DND-41 (cell line): ENCODE data around the gene CD300LG.

ENCODE experiments used
- ATAC-seq: fragments of 200-7000 bp; cut with Tn5 transposase; 3 replicates; pipeline ENCODE4 v1.9.1; 2021; ENCODE audit warnings: low read depth; ENCODE audit not compliant: insufficient read depth
- DNase-seq: peaks from one replicate; pipeline ENCODE4 v3.0.0-alpha.2; 2020
- H2AFZ ChIP-seq: 2 replicates; pipeline ENCODE4 v1.6.0; 2012; ENCODE audit warnings: low read depth, low read length
- H3K27ac ChIP-seq: 2 replicates; pipeline ENCODE4 v1.5.1; 2012; ENCODE audit warnings: low read length, inconsistent platforms
- H3K27me3 ChIP-seq: fragments of 200-600 bp; sonication (generic); 2 replicates; pipeline ENCODE4 v1.6.0; 2012; ENCODE audit warnings: low read length, mild to moderate bottlenecking, inconsistent platforms; ENCODE audit not compliant: insufficient read depth, poor library complexity
- H3K36me3 ChIP-seq: 2 replicates; pipeline ENCODE4 v1.5.1; 2012; ENCODE audit warnings: low read length, inconsistent platforms; ENCODE audit not compliant: insufficient read depth
- H3K4me1 ChIP-seq: 2 replicates; pipeline ENCODE4 v1.5.1; 2012; ENCODE audit warnings: mild to moderate bottlenecking, low read length; ENCODE audit not compliant: insufficient read depth
- H3K4me2 ChIP-seq: 2 replicates; pipeline ENCODE4 v1.6.0; 2012; ENCODE audit warnings: mild to moderate bottlenecking, moderate library complexity, low read length, inconsistent platforms; ENCODE audit not compliant: insufficient read depth
- H3K4me3 ChIP-seq, 2 experiments: fragments of 200-600 bp in 1 of 2; shearing (Covaris generic) in 1 of 2; 2 replicates each; pipeline ENCODE4 v1.5.1; 2012 to 2016; ENCODE audit warnings: inconsistent platforms in 2 of 2, low read length in 2 of 2, mild to moderate bottlenecking in 2 of 2, low read depth in 1 of 2, moderate library complexity in 1 of 2
- H3K79me2 ChIP-seq: 2 replicates; pipeline ENCODE4 v1.6.0; 2012; ENCODE audit warnings: low read length, inconsistent platforms; ENCODE audit not compliant: insufficient read depth
- H3K9ac ChIP-seq: 2 replicates; pipeline ENCODE4 v1.6.0; 2012; ENCODE audit warnings: low read depth, mild to moderate bottlenecking, inconsistent platforms, low read length, moderate library complexity
- H3K9me3 ChIP-seq: 2 replicates; pipeline ENCODE4 v1.5.1; 2012; ENCODE audit warnings: low read length, moderate library complexity, mild to moderate bottlenecking, inconsistent platforms; ENCODE audit not compliant: insufficient read depth, severe bottlenecking
- H4K20me1 ChIP-seq: 2 replicates; pipeline ENCODE4 v1.6.0; 2012; ENCODE audit warnings: low read length; ENCODE audit not compliant: insufficient read depth
- EZH2 ChIP-seq: IDR thresholded peaks from 3 replicates; pipeline ENCODE4 v1.6.1; 2012; ENCODE audit warnings: borderline replicate concordance, low read depth, mild to moderate bottlenecking, moderate library complexity, low read length, inconsistent platforms; ENCODE audit not compliant: severe bottlenecking
- TF ChIP-seq, protein P1 (sequence below): IDR thresholded peaks from 2 replicates; pipeline ENCODE4 v1.5.1; 2012; ENCODE audit warnings: borderline replicate concordance, low read length, moderate library complexity, mild to moderate bottlenecking; ENCODE audit not compliant: poor library complexity, severe bottlenecking; ENCODE audit errors: extremely low read depth

The CD300LG gene

DNA sequence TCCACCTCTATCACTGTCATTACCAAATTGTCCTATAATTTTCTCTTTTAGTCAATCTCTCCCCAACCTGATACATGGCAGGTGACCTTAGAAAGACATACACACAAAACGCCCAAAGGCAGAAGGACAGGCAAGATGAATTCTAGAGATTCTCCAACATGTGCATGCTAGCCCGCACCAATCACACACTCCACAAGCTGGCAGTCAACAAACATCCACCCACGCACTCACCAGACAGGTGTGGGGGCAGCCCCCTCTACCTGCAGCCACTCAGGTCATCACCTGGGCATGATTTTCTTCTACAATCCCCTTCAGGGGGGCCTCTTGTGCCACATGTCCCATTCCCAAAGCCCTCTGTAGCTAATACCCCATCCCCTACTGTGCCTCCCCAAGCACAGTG lies 50.9 kb downstream of the CD300LG start:
- Histone ChIP-seq H3K79me2 (no peaks in the 10 kb centered on the region), H3K4me3 (no peak overlapping the region), H3K9me3 (no peaks in the 10 kb centered on the region), H3K4me1 (no peaks in the 10 kb centered on the region), H3K27ac (no peak overlapping the region), H3K27me3 (peaks cover 30% of the 10 kb centered on the region), H2AFZ (no peak overlapping the region), H3K9ac (no peak overlapping the region), H3K36me3 (no peaks in the 10 kb centered on the region), H4K20me1 (0 out of 2 replicates have a peak, but pooled peaks cover 11% of the 10 kb centered on the region), H3K4me2 (no peak overlapping the region)
- ATAC-seq (no peak), DNase-seq (no peak)
- TF ChIP-seq, protein P1, sequence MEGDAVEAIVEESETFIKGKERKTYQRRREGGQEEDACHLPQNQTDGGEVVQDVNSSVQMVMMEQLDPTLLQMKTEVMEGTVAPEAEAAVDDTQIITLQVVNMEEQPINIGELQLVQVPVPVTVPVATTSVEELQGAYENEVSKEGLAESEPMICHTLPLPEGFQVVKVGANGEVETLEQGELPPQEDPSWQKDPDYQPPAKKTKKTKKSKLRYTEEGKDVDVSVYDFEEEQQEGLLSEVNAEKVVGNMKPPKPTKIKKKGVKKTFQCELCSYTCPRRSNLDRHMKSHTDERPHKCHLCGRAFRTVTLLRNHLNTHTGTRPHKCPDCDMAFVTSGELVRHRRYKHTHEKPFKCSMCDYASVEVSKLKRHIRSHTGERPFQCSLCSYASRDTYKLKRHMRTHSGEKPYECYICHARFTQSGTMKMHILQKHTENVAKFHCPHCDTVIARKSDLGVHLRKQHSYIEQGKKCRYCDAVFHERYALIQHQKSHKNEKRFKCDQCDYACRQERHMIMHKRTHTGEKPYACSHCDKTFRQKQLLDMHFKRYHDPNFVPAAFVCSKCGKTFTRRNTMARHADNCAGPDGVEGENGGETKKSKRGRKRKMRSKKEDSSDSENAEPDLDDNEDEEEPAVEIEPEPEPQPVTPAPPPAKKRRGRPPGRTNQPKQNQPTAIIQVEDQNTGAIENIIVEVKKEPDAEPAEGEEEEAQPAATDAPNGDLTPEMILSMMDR: no peak
- TF ChIP-seq EZH2: no peak

DNA sequence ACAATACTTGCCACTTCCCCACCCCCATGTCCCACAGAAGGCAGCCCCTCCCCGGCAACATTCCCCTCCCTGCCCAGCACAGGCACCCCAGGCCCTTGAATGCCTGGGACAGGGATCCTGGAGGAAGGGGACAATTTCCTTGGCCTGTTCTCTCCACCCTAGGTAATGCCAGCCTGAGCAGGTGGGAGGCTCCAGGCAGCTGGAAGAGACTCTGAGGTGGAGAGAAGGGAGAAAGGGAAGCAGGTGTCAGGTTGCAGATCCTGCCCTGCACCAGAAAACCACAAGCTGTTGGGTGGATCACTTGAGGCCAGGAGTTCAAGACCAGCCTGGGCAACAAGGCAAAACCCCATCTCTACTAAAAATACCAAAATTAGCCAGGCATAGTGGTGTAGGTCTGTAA lies 51.5 kb downstream of the CD300LG start:
- no peak overlapping the region for H3K4me2 ChIP-seq
- no peak overlapping the region for H2AFZ ChIP-seq
- no peak for TF ChIP-seq EZH2
- TF ChIP-seq, protein P1: no peak
- ATAC-seq (no peak), DNase-seq (no peak)
- H3K4me3 ChIP-seq: no peak overlapping the region
- H3K9me3 ChIP-seq: no peaks in the 10 kb centered on the region
- no peak overlapping the region for H3K27ac ChIP-seq
- H3K9ac ChIP-seq: no peak overlapping the region
- no peaks in the 10 kb centered on the region for H3K4me1 ChIP-seq
- H3K36me3 ChIP-seq: no peaks in the 10 kb centered on the region
- peaks cover 30% of the 10 kb centered on the region for H3K27me3 ChIP-seq
- H4K20me1 ChIP-seq: 0 out of 2 replicates have a peak, but pooled peaks cover 11% of the 10 kb centered on the region
- H3K79me2 ChIP-seq: no peaks in the 10 kb centered on the region

DNA sequence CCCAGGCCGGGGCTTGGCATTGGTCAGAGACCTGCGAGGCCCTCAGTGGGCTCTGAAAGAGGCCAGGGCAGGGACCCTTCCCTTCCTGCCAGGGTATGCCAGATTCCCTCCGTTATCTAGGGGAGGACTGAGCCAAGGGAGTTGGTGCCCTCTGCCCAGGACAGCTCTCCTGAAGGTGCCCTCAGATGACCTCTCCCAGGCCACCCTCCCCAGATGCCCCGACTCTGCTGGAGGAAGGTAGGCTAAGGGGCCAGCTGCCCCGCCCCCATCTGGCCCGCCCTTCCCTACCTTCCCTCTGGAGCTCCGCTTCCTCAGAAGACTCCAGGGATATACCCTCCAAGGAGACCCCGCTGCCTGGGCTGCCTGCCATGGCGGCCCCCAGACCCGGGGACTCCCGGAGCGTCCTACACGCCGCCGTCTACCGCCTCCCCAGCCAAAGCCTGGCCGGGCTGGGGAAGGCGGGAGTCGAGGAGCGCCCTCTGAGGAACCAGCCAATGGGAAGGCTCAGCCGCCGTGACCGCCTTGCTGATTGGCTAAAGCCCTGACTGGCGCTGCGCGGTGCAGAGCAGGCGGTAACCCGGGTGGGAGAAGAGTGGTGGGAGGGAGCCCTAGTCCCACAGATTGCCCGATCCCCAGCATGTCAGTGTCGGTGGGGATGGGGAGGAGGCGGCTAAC lies 53.3 kb downstream of the CD300LG start:
- no peak overlapping the region for H3K4me2 ChIP-seq
- no peaks in the 10 kb centered on the region for H3K9me3 ChIP-seq
- H2AFZ ChIP-seq: no peak overlapping the region
- H3K27ac ChIP-seq: no peak overlapping the region
- H3K9ac ChIP-seq: no peak overlapping the region
- H3K4me1 ChIP-seq: no peaks in the 10 kb centered on the region
- DNase-seq (no peak), ATAC-seq (no peak)
- peaks cover 36% of the 10 kb centered on the region for H3K27me3 ChIP-seq
- no peaks in the 10 kb centered on the region for H3K36me3 ChIP-seq
- TF ChIP-seq, protein P1: no peak
- no peak for TF ChIP-seq EZH2
- H3K4me3 ChIP-seq: no peak overlapping the region
- H4K20me1 ChIP-seq: 0 out of 2 replicates have a peak, but pooled peaks cover 11% of the 10 kb centered on the region
- no peaks in the 10 kb centered on the region for H3K79me2 ChIP-seq
